GM18520 (cell line): ENCODE measurements around the gene SCNN1A.

Experiments used
- ATAC-seq: cut with Tn5 transposase; IDR thresholded peaks from one replicate; pipeline ENCODE4 v1.9.1; 2021; ENCODE audit not compliant: unreplicated experiment

SCNN1A gene

DNA sequence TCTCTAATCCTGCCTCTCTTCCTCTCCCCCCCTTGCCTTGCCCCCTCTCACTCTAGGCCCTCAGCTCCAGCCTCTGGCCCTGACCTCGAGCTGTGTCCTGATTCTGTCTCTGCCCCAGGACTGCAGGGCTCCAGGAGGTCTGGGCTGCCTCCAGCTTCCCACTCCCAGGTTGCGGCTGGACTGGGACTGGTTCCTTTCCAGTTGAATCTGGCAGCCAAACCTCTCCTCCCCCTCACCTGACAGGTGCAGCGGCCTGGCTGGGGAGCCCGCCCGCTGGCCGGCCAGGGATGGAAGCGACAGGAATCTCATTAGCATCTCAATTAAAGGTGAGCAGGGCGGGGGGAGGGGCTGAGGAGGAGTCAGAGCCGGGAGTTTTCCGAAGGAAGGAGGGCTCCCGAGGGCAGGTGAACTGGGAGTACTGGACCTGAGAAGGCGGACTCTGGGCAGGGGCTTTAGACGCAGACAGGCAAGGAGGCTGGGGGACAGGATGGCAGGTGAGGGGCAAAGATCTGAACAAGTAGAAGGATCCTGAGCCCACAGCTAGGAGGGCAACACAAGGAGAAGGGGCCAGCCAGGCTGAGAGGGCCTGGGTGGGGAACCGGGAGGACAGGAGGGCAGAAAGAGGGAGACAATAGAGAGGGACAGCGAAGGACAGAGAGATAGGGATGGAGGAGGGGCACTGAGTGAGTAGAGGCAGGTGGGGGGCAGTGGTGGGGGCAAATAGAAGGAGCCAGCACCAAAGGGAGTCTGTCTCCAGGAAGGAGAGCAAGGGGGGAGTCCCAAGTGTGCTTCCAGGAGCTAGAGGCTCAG, at the start of gene SCNN1A:
TSS of gene SCNN1A (minus strand) at position 295 of the 810 bp plus-strand sequence. CDS start 780 bp downstream, outside the sequence.
- no peak for ATAC-seq

DNA sequence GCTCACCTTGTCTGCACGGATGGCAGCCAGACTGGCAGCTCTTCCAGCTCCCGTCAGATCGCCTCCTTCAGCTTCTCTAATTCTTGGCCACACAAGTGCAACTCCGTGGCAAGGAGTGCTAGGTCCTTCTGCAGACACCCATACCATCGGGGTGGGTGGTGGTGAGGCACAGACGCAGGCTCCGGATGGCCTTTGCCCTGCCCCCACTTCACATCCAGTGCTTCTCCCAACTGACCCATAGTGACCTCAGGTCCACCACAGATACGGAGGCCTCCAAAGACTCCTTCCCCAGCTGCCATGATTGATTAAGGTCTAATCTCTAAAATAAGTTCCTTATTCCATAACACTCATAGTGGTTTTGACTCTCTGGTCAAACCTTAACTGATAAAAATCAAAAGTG, 49.5 kb upstream of the SCNN1A start:
- ATAC-seq: no peak

DNA sequence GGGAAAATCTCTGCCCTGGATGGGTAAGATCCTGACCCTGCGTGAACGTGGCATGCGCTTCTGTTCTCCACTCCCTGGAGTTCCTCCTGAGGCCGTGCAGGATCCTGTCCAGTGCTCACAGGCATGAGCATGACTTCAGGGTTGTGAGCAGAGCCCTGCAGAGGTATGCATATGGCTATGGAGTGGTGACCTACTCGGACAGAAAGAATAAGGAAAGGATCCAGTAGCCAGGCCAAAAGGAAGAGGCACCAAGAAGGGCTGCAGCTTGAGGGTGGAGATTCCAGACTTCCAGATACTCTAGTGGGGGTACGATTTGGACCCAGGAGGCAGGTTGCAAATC, 48.6 kb upstream of the SCNN1A start:
- ATAC-seq: no peak

DNA sequence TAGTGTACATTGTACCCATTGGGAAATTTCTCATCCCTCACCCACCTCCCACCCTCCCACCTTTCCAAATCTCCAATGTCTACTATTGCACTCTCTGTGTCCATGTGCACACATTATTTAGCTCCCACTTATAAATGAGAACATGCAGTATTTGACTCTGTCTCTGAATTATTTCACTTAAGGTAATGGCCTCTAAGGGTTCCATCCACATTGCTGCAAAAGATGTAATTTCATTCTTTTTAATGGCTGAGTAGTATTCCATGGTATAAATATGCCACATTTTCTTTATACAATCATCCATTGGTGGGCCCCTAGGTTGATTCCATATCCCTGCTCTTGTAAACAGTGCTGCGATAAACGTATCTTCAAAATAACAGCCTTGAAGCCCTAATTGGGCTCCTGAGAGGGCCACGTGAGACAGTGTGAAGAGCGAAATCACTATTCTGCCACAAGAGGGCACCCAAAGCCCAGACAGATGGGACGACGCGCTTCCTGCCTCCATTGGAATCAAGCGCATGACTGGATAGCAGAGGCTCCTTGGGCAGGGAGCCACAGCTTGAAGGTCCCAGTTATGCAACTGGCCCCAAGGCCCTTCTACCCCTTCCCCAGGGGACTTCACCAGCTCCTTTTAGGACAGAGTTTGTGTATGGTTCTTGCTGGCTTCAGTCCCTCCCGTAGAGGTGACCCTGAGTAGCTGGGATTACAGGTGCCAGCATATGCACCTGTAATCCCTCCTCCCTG, 48.1 kb upstream of the SCNN1A start:
- no peak for ATAC-seq

DNA sequence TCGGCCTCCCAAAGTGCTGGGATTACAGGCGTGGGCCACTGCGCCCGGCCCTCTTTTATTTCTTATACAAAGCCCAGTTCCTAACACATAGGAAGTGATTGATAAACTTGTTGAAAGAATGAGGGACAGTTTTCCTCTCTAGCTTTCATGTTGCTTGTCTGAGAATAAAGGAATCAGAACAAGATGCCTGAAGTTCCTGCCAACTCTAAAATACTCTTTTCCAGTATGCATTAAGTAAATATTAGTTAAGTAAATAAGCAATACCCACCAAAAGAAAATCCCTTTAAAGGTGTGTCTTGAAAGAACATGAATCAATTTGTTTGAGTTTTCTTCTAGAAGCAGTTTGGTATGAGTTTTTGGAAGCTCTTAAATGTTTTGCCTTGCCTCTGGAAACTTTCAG, 45.0 kb upstream of the SCNN1A start:
- no peak for ATAC-seq

DNA sequence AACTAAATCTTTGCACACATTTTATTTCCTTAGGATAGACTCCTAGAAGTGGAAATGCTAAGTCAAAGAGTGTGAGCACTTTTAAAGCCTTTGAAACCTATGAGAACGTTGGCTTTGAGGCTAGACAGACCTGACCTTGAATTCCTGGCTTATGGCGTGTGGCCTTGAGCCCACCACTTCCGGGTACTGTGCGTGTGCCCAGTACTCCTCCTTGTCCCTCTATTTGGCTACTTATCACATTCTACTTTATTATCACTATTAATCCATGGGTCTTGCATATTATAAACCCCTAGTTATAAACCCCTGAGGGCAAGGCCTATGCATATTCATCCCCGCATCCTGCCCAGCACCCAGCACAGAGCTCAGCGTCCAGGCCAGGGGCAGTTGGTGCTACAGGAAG, 43.4 kb upstream of the SCNN1A start:
- ATAC-seq: no peak

DNA sequence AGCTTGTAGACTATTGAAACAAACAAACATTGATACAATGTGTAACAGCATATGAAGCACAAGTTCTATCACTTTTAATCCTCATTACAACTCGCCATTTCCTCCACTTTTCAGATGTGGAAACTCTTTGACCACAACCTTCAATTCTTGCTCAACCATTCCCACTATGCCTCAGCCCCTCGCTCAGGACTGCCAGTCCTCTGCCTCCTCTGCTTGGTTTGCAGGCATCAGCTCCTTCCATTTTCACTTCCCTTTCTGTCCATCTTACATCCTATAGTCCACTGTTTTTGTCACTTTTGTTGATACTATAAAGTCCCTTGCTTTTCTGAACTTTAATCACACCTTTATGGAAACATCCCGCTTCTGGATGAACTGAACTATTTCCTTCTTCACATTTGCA, 41.2 kb upstream of the SCNN1A start:
- no peak for ATAC-seq

DNA sequence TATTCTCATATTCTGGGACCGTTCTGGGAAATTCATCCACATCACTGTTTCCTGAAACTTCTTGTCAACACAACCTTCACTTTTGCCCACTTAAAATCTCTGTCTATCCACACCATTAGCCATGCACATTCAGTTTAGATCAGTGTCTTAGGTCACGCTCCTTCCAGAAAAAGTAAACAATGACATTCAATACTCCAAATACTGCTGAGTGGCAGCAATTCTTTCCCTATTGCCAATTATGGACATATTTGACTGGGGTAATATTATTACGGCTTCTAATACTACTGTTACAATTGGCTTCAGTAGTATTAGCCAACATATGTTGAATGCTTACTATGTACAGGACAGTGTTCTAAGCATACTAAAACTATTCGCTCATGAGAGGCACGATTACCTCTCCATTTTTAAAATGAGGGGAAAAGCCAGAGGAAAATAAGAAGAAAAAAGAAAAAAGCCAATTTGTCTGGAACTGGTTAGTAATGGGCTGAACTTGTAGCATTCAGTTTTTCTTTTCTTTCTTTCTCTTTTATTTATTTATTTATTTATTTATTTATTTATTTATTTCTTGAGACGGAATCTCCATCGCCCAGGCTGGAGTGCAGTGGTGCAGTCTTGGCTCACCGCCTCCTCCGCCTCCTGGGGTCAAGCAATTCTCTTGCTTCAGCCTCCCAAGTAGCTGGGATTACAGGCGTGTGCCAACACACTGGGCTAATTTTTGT, 32.0 kb upstream of the SCNN1A start:
- ATAC-seq: no peak

DNA sequence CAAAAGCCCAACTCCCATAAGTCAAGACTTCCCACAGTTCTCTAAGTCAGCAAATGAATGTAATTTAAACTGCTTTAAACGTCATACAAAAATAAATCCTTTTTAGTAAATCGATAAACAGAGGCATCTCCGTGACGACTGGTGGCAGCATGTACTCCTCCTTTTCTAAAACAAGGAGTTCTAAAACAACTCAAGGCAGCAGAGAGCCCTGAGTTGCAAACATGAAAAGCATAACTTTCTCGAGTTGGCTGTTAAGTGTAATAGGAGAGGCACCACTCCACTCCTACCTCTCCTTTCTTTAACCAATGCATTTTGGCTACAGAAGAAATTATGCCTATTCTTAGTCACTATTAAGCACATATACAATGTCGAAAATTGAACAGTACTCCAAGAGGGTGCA, 30.6 kb upstream of the SCNN1A start:
- ATAC-seq: no peak

DNA sequence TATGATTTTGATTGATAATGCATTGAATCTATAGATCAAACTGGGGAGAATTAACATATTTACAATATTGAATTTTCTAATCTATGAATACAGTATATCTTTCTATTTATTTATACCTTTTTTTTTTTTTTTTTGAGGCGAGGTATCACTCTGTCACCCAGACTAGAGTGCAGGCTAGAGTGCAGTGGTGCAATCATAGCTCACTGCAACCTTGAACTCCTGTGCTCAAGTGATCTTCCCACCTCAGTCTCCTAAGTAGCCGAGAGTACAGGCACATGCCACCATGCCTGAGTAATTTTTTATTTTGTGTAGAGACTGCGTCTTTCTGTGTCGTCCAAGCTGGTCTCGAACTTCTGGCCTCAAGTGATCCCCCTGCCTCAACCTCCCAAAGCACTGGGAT, 29.0 kb upstream of the SCNN1A start:
- no peak for ATAC-seq

DNA sequence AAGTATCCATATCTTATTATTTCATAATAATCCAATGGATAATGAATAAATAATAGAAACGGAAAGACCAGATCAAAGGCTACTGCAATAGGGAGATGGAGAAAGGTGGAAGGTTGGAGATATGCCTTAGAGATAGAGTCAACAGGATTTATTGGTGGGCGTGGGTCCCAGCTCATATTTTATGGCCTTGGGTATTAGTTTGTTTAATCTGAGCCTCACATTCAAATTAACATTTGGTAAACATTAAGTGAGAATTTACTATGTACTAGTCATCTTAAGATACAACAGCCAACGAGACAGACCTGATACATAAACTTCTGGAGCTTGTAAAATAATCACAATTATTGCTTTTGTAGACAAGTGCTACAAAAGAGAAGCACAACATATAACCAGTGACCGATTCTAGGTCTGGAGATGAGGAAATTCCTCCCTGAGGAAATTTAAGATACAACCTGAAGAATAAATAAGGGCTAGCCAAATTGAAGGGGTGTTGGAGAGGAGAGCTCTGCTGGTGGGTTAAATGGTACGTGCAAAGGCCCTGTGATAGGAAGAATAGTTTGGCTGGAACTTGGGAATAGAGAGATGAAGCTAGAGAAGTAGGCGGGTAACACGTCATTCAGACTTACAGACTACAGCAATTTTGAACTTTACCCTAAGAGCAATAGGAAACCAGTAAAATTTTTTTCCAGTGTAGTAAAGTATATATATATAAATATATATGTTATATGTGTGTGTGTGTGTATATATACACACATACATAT, 24.7 kb upstream of the SCNN1A start:
- no peak for ATAC-seq

DNA sequence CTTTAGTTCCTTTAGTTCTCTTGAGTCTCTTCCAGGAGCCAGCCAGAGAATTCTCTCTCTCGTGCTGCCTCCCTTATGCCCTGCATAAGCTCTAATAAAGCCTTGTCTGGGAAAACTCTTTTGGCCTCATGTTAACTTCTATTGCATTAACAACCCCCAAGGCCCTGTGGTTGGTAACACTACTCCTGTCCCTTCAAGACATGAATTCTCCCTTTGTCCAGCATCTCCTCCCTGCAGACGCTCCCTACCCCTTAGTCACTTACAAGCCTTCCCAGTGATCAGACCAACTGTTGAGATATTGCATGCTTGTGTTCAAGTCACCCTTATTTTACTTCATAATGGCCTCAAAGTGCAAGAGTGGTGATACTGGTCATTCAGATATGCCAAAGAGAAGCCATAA, 20.7 kb upstream of the SCNN1A start:
- ATAC-seq: no peak

DNA sequence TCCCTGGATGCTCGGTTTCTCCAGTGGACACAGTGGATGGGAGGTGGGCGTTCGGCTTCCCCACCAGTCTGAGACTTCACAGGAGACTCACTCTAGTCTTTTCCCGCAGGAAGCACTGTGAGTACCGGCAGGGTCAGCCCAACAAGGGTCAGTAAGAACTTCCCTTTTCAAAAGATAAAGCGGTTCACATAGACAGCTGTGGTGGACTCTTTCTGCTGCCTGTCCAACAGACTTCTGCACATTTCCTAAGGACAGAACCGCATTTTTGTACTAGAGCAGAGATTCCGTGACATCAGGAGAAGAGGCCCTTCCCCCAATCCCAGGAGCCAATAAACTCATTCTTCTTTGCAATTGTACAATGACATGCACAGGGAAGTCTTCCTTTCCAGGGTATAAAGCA, 19.0 kb upstream of the SCNN1A start:
- no peak for ATAC-seq

DNA sequence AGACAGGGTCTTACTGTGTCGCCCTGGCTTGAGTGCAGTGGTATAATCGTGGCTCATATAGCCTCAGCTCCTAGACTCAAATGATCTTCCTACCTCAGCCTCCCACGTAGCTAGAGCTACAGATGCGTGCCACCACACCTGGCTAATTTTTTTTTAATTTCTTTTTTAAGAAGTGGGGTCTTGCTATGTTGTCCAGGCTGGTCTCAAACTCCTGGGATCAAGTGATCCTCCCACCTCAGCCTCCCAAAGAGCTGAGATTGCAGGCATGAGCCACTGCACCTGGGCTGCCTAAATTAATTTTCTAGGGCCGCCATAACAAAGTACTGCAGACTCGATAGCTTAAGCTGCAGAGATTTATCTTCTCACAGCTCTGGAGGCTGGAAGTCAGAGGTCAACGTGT, 17.7 kb upstream of the SCNN1A start:
- no peak for ATAC-seq

DNA sequence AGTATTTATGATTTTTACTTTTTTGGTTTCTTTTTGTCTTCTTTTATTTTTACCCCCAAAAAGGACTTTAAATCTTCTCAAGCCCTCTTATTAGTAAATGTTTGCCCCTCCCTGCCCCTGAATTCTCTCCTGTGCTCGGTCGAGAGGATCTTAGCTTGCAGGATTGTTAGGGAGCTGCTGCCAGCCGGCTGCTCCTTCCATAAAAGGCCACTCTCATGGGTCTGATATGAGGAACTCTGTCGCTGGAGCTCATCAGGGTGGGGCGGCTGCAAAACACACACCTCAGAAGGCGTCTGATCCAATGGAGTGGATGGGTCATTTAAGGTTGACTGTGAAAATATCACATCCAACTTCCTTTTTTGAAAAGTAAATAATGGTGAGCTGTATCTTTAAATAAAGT, 17.1 kb upstream of the SCNN1A start:
- ATAC-seq: no peak

DNA sequence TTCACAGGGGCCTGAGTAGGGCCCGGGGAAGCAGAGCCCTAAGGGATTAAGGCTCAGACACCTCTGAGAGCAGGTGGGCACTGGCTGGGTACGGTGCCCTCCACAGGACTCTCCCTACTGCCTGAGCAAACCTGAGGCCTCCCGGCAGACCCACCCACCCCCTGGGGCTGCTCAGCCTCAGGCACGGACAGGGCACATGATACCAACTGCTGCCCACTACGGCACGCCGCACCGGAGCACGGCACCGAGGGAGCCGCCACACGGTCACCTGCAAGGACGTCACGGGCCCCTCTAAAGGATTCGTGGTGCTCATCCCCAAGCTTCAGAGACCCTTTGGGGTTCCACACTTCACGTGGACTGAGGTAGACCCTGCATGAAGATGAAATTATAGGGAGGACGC, 15.7 kb upstream of the SCNN1A start:
- ATAC-seq: no peak

DNA sequence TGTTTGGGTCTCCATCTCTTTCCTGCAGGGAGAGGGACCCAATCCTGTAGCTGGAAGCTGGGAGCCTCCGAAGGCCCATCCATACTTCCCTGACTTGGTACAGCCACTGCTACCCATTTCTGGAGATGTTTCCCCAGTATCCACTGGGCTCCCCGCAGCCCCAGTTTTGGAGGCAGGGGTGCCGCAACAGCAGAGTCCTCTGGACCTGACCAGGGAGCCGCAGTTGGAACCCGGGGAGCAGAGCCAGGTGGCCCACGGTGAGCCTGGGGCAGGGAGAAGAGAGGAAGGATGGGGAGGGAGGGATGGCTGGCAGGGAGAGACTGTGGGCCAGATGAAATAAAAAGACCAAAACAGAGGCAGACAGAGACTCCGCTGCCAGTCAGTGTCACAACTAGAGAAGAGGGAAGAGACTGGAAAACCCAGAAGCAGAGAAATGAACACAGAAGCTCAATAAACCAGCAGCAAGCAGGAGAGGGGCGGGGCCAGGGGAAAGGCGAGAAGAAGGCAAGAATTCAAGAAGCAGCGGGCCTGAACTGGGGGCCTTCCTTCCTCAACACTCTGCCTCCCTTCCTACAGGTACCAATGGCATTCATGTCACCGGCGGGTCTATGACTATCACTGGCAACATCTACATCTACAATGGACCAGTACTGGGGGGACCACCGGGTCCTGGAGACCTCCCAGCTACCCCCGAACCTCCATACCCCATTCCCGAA, 14.9 kb upstream of the SCNN1A start:
- no peak for ATAC-seq

DNA sequence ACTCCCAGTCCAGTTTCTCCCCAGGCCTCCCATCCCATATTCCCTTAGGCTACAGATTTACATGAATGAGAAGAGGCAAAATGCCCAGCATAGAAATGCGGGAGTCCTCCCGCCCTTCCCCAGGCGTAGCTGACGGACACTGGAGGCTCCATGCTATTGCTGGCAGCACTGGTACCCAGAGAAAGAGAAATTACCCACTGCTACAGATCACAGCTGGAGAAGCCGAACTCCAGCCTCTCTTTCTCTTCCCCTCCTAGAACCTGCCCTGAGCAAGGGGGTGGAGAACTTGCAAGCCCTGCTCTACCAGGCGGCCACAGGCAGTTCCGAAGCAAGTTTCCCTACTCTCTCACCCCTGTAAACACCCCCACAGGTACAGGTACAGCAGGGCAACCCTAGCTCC, 12.2 kb upstream of the SCNN1A start:
- no peak for ATAC-seq

DNA sequence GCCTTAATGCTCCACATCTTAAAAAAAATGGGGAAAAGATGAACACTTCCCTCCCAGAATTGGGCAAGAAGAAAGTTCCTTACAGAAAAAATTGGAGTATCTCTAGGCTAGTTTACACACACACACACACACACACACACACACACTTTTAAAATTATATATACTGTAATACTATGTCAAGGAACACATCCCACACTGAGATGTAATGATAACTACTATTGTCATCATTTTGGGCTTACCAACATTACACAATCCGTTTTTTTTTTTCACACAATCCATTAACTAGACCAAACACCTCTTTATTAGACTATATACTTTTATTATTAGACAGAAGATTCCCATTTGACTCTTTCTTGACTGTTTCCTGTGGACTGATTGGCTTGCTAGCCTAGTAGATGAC, 11.1 kb upstream of the SCNN1A start:
- ATAC-seq: no peak

DNA sequence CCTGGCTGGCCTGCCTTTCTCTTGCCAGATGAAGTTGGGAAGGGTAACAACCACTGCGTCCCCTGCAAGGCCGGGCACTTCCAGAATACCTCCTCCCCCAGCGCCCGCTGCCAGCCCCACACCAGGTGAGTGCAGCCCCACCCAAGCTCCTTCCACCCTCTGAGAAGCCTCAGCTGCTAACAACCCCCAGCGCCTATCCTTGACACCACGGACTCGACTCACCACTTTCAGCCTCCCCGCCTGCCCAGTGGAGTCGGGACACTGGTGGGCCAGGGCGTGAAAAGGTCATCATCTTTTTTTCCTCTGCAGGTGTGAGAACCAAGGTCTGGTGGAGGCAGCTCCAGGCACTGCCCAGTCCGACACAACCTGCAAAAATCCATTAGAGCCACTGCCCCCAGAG, 10.7 kb upstream of the SCNN1A start:
- no peak for ATAC-seq
